NB4 (cell line): ENCODE measurements around the gene CXorf49B.

Experiments
- DNase-seq: peaks from one replicate; pipeline ENCODE4 v3.0.0; 2010; ENCODE audit warnings: low read depth
- H3K4me3 ChIP-seq: one replicate; pipeline ENCODE4 v1.5.1; 2011; ENCODE audit warnings: mild to moderate bottlenecking, low read depth, low read length, moderate library complexity
- MAX ChIP-seq: IDR thresholded peaks from 2 replicates; pipeline ENCODE4 v1.6.1; 2011; ENCODE audit warnings: low read depth, low read length
- MYC ChIP-seq: IDR thresholded peaks from 2 replicates; pipeline ENCODE4 v1.6.1; 2011; ENCODE audit warnings: low read depth, low read length
- POLR2A ChIP-seq: IDR thresholded peaks from 2 replicates; pipeline ENCODE4 v1.6.1; 2011; ENCODE audit warnings: mild to moderate bottlenecking; ENCODE audit not compliant: insufficient read length; ENCODE audit errors: extremely low read depth
- TF ChIP-seq, protein P1 (sequence below): IDR thresholded peaks from one replicate; pipeline ENCODE4 v1.5.1; 2012; ENCODE audit warnings: low read depth, low read length

The CXorf49B gene

DNA sequence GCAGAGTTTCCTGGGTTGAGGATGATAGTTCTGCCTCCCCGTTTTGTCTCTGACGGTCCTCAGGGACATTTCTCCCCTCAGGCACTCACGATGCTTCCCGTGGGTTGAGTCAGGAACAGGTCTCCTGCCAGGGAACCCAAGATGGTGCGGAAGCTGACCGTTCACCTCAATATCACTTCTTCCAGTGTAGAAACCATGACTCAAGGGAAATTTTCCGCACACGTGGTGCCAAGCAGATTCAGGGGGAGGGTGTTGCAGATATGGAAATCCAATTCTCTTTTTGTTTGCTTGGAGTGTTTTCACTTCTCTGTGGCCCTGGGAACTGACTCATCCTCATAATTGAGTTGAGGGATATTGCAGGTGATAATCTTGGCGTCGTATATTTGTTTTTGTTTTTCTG, 46.7 kb downstream of the CXorf49B start:
- TF ChIP-seq POLR2A (no peak), MYC (no peak), MAX (no peak)
- TF ChIP-seq, protein P1, sequence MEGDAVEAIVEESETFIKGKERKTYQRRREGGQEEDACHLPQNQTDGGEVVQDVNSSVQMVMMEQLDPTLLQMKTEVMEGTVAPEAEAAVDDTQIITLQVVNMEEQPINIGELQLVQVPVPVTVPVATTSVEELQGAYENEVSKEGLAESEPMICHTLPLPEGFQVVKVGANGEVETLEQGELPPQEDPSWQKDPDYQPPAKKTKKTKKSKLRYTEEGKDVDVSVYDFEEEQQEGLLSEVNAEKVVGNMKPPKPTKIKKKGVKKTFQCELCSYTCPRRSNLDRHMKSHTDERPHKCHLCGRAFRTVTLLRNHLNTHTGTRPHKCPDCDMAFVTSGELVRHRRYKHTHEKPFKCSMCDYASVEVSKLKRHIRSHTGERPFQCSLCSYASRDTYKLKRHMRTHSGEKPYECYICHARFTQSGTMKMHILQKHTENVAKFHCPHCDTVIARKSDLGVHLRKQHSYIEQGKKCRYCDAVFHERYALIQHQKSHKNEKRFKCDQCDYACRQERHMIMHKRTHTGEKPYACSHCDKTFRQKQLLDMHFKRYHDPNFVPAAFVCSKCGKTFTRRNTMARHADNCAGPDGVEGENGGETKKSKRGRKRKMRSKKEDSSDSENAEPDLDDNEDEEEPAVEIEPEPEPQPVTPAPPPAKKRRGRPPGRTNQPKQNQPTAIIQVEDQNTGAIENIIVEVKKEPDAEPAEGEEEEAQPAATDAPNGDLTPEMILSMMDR, result no peak
- H3K4me3 ChIP-seq, result no peak overlapping the region
- DNase-seq, result no peak

- no peak for TF ChIP-seq MYC
- TF ChIP-seq, protein P1, result no peak
- TF ChIP-seq MAX, result no peak
- TF ChIP-seq POLR2A, result no peak
- H3K4me3 ChIP-seq, result no peak overlapping the region
- no peak for DNase-seq
These were observed 51.2 kb downstream of the CXorf49B start for GRCh38 chrX:71814123-71814912.

DNA sequence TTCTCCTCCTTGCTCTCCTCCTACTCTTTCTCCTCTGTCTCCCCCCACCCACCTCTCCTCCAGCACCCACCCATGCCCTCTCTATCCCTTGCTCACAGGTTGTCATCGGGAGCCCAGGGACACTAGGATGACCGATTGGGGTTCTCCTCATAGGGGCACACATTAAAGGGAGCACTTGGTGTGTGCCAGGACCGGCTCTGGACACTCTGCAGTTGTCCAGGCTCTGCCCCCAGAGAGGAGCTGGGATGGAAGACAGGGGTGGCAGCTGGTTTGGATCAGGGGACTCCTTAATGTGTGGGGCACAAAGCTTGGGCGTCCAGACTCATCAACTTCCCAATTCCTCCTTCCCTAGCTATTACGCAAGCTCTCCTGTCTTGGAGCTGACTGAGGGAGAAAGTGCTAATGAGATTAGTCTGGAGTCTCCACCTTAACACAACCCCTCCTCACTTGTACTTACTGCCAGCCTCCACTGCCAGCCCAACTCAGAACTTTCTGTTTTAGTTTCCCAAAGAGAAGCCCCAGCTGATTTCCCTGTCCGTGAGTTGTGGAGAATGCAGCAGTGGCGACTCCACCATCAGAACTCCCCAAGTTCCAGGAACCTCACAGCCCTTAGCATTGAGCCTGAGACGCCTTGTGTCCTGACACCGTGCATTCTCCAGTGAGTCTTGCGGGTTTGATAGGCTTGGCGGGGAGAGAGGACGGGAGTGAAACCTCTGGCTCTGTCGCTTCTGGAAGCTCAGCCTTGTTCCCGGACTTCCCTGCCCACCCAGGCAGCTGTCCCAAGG, 52.2 kb downstream of the CXorf49B start:
- no peak overlapping the region for H3K4me3 ChIP-seq
- no peak for TF ChIP-seq MAX
- TF ChIP-seq POLR2A, result no peak
- TF ChIP-seq, protein P1, result no peak
- TF ChIP-seq MYC, result no peak
- DNase-seq, result no peak

DNA sequence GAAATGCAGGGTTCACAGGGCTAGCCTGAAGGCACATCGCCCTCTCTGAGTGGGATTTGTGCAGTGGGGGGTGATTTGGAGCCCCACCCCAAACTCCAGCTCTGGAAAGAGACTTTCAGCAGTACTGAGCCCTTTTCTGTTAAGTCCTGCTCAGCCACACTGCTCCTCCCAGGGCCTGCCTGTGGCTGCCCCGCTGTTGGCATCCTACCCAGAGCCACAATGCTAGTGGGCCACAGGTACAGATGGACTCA, 52.7 kb downstream of the CXorf49B start:
- H3K4me3 ChIP-seq, result no peak overlapping the region
- DNase-seq, result no peak
- TF ChIP-seq, protein P1, result no peak
- TF ChIP-seq MYC (no peak), MAX (no peak), POLR2A (no peak)
